ENCODE results near the gene NPAS3.
A peak's percentile ranks its signal among the peaks of the same experiment; 100 is the strongest.

Gene NPAS3

GRCh38 chr14:33282331-33283230, 343.9 kb downstream of the NPAS3 start:
- no peak overlapping the region for H3K9ac ChIP-seq (ENCODE audit: low read length in 2 of 2)
- no peak overlapping the region for H3K4me3 ChIP-seq (ENCODE audit: low read length in 2 of 2)
- H3K9me3 ChIP-seq (ENCODE audit: control insufficient read depth in 2 of 2, low read length in 2 of 2), result no peaks in the 10 kb centered on the region

GRCh38 chr14:33285902-33286700, 347.4 kb downstream of the NPAS3 start:
- Histone ChIP-seq H3K4me1 (ENCODE audit: control insufficient read depth, insufficient read depth, low read length) (no peaks in the 10 kb centered on the region), H3K36me3 (ENCODE audit: control insufficient read depth in 2 of 2, insufficient read depth in 2 of 2, low read length in 2 of 2) (no peaks in the 10 kb centered on the region), H3K9ac (ENCODE audit: low read length in 2 of 2) (no peak overlapping the region), H3K27me3 (ENCODE audit: control insufficient read depth in 1 of 2, insufficient read depth in 2 of 2, low read length in 2 of 2) (no peaks in the 10 kb centered on the region), H3K9me3 (ENCODE audit: control insufficient read depth in 2 of 2, low read length in 2 of 2) (no peaks in the 10 kb centered on the region), H3K27ac (ENCODE audit: low read length) (no peak overlapping the region), H3K4me3 (ENCODE audit: low read length in 2 of 2) (no peak overlapping the region)

More at GRCh38 chr14:33282331-33283230, 343.9 kb downstream of the NPAS3 start:
- Histone ChIP-seq H3K27ac (ENCODE audit: low read length) (no peak overlapping the region), H3K27me3 (ENCODE audit: control insufficient read depth in 1 of 2, insufficient read depth in 2 of 2, low read length in 2 of 2) (no peaks in the 10 kb centered on the region), H3K36me3 (ENCODE audit: control insufficient read depth in 2 of 2, insufficient read depth in 2 of 2, low read length in 2 of 2) (no peaks in the 10 kb centered on the region), H3K4me1 (ENCODE audit: control insufficient read depth, insufficient read depth, low read length) (no peaks in the 10 kb centered on the region)

- no peaks in the 10 kb centered on the region for H3K4me1 ChIP-seq (ENCODE audit: control insufficient read depth, insufficient read depth, low read length)
- H3K27me3 ChIP-seq (ENCODE audit: control insufficient read depth in 1 of 2, insufficient read depth in 2 of 2, low read length in 2 of 2), result no peaks in the 10 kb centered on the region
- H3K36me3 ChIP-seq (ENCODE audit: control insufficient read depth in 2 of 2, insufficient read depth in 2 of 2, low read length in 2 of 2), result no peaks in the 10 kb centered on the region
- H3K9ac ChIP-seq (ENCODE audit: low read length in 2 of 2), result no peak overlapping the region
- no peak overlapping the region for H3K4me3 ChIP-seq (ENCODE audit: low read length in 2 of 2)
- H3K27ac ChIP-seq (ENCODE audit: low read length), result no peak overlapping the region
- H3K9me3 ChIP-seq (ENCODE audit: control insufficient read depth in 2 of 2, low read length in 2 of 2), result no peaks in the 10 kb centered on the region
These were observed 348.5 kb downstream of the NPAS3 start for GRCh38 chr14:33287189-33287588.

GRCh38 chr14:33290641-33291040, 352.0 kb downstream of the NPAS3 start:
- H3K27me3 ChIP-seq (ENCODE audit: control insufficient read depth in 1 of 2, insufficient read depth in 2 of 2, low read length in 2 of 2), result no peaks in the 10 kb centered on the region
- H3K36me3 ChIP-seq (ENCODE audit: control insufficient read depth in 2 of 2, insufficient read depth in 2 of 2, low read length in 2 of 2), result no peaks in the 10 kb centered on the region
- H3K9ac ChIP-seq (ENCODE audit: low read length in 2 of 2), result no peak overlapping the region
- no peaks in the 10 kb centered on the region for H3K4me1 ChIP-seq (ENCODE audit: control insufficient read depth, insufficient read depth, low read length)
- H3K9me3 ChIP-seq (ENCODE audit: control insufficient read depth in 2 of 2, low read length in 2 of 2), result no peaks in the 10 kb centered on the region
- H3K4me3 ChIP-seq (ENCODE audit: low read length in 2 of 2), result no peak overlapping the region
- H3K27ac ChIP-seq (ENCODE audit: low read length), result no peak overlapping the region

GRCh38 chr14:33291529-33292104, 352.9 kb downstream of the NPAS3 start:
- H3K9me3 ChIP-seq (ENCODE audit: control insufficient read depth in 2 of 2, low read length in 2 of 2), result no peaks in the 10 kb centered on the region
- H3K9ac ChIP-seq (ENCODE audit: low read length in 2 of 2), result no peak overlapping the region
- no peak overlapping the region for H3K4me3 ChIP-seq (ENCODE audit: low read length in 2 of 2)
- no peak overlapping the region for H3K27ac ChIP-seq (ENCODE audit: low read length)
- H3K36me3 ChIP-seq (ENCODE audit: control insufficient read depth in 2 of 2, insufficient read depth in 2 of 2, low read length in 2 of 2), result no peaks in the 10 kb centered on the region
- no peaks in the 10 kb centered on the region for H3K27me3 ChIP-seq (ENCODE audit: control insufficient read depth in 1 of 2, insufficient read depth in 2 of 2, low read length in 2 of 2)
- no peaks in the 10 kb centered on the region for H3K4me1 ChIP-seq (ENCODE audit: control insufficient read depth, insufficient read depth, low read length)

- Histone ChIP-seq H3K4me1 (ENCODE audit: control insufficient read depth, insufficient read depth, low read length) (no peaks in the 10 kb centered on the region), H3K36me3 (ENCODE audit: control insufficient read depth in 2 of 2, insufficient read depth in 2 of 2, low read length in 2 of 2) (no peaks in the 10 kb centered on the region), H3K9me3 (ENCODE audit: control insufficient read depth in 2 of 2, low read length in 2 of 2) (no peaks in the 10 kb centered on the region), H3K4me3 (ENCODE audit: low read length in 2 of 2) (no peak overlapping the region), H3K27ac (ENCODE audit: low read length) (no peak overlapping the region), H3K9ac (ENCODE audit: low read length in 2 of 2) (no peak overlapping the region), H3K27me3 (ENCODE audit: control insufficient read depth in 1 of 2, insufficient read depth in 2 of 2, low read length in 2 of 2) (no peaks in the 10 kb centered on the region)
These were observed 355.7 kb downstream of the NPAS3 start for GRCh38 chr14:33294419-33294818.

- Histone ChIP-seq H3K36me3 (ENCODE audit: control insufficient read depth in 2 of 2, insufficient read depth in 2 of 2, low read length in 2 of 2) (no peaks in the 10 kb centered on the region), H3K9me3 (ENCODE audit: control insufficient read depth in 2 of 2, low read length in 2 of 2) (no peaks in the 10 kb centered on the region), H3K4me3 (ENCODE audit: low read length in 2 of 2) (no peak overlapping the region), H3K27ac (ENCODE audit: low read length) (no peak overlapping the region), H3K9ac (ENCODE audit: low read length in 2 of 2) (no peak overlapping the region), H3K27me3 (ENCODE audit: control insufficient read depth in 1 of 2, insufficient read depth in 2 of 2, low read length in 2 of 2) (no peaks in the 10 kb centered on the region), H3K4me1 (ENCODE audit: control insufficient read depth, insufficient read depth, low read length) (no peaks in the 10 kb centered on the region)
These were observed 358.9 kb downstream of the NPAS3 start for GRCh38 chr14:33297565-33297964.

- Histone ChIP-seq H3K36me3 (ENCODE audit: control insufficient read depth in 2 of 2, insufficient read depth in 2 of 2, low read length in 2 of 2) (no peaks in the 10 kb centered on the region), H3K4me1 (ENCODE audit: control insufficient read depth, insufficient read depth, low read length) (peaks cover 4% of the 10 kb centered on the region), H3K9me3 (ENCODE audit: control insufficient read depth in 2 of 2, low read length in 2 of 2) (no peaks in the 10 kb centered on the region), H3K4me3 (ENCODE audit: low read length in 2 of 2) (peak overlapping the region; percentile 40 to 45), H3K27me3 (ENCODE audit: control insufficient read depth in 1 of 2, insufficient read depth in 2 of 2, low read length in 2 of 2) (no peaks in the 10 kb centered on the region), H3K9ac (ENCODE audit: low read length in 2 of 2) (no peak overlapping the region), H3K27ac (ENCODE audit: low read length) (no peak overlapping the region)
These were observed 369.1 kb downstream of the NPAS3 start for GRCh38 chr14:33307691-33308251.

- Histone ChIP-seq H3K9ac (ENCODE audit: low read length in 2 of 2) (no peak overlapping the region), H3K4me3 (ENCODE audit: low read length in 2 of 2) (no peak overlapping the region), H3K27me3 (ENCODE audit: control insufficient read depth in 1 of 2, insufficient read depth in 2 of 2, low read length in 2 of 2) (no peaks in the 10 kb centered on the region), H3K36me3 (ENCODE audit: control insufficient read depth in 2 of 2, insufficient read depth in 2 of 2, low read length in 2 of 2) (no peaks in the 10 kb centered on the region), H3K9me3 (ENCODE audit: control insufficient read depth in 2 of 2, low read length in 2 of 2) (no peaks in the 10 kb centered on the region), H3K4me1 (ENCODE audit: control insufficient read depth, insufficient read depth, low read length) (peaks cover 4% of the 10 kb centered on the region), H3K27ac (ENCODE audit: low read length) (no peak overlapping the region)
These were observed 370.4 kb downstream of the NPAS3 start for GRCh38 chr14:33309106-33309505.

- no peak overlapping the region for H3K4me3 ChIP-seq (ENCODE audit: low read length in 2 of 2)
- no peak overlapping the region for H3K27ac ChIP-seq (ENCODE audit: low read length)
- H3K27me3 ChIP-seq (ENCODE audit: control insufficient read depth in 1 of 2, insufficient read depth in 2 of 2, low read length in 2 of 2), result no peaks in the 10 kb centered on the region
- H3K9ac ChIP-seq (ENCODE audit: low read length in 2 of 2), result no peak overlapping the region
- H3K4me1 ChIP-seq (ENCODE audit: control insufficient read depth, insufficient read depth, low read length), result no peaks in the 10 kb centered on the region
- no peaks in the 10 kb centered on the region for H3K36me3 ChIP-seq (ENCODE audit: control insufficient read depth in 2 of 2, insufficient read depth in 2 of 2, low read length in 2 of 2)
- no peaks in the 10 kb centered on the region for H3K9me3 ChIP-seq (ENCODE audit: control insufficient read depth in 2 of 2, low read length in 2 of 2)
These were observed 376.5 kb downstream of the NPAS3 start for GRCh38 chr14:33315217-33315616.
